Measurements from ENCODE around the gene PLAC1.

DNA sequence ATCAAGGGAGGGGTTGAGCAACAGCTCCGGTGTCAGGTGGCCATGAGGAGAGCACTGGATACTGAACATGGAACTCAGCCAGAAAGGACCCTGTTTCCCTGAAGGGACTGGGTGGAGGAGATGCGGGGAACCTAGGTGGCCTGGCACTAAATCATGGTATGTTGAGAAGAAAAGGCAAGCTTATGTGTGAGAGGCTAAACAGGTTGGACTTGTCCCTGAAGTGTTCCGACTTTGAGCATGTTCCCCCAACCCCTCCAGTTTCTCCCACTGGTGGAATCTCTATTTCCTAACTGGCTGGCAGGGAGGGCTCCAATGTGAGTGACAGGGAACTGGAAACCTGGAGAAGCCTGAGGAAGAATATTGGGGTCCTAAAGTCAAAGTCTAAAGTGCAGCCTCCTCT, 69.5 kb downstream of the PLAC1 start:
- no peak for TF ChIP-seq EZH2phosphoT487 (IDR thresholded peaks at IDR 0.05; ENCODE audit: borderline replicate concordance, low read length)
- TF ChIP-seq, protein P1, sequence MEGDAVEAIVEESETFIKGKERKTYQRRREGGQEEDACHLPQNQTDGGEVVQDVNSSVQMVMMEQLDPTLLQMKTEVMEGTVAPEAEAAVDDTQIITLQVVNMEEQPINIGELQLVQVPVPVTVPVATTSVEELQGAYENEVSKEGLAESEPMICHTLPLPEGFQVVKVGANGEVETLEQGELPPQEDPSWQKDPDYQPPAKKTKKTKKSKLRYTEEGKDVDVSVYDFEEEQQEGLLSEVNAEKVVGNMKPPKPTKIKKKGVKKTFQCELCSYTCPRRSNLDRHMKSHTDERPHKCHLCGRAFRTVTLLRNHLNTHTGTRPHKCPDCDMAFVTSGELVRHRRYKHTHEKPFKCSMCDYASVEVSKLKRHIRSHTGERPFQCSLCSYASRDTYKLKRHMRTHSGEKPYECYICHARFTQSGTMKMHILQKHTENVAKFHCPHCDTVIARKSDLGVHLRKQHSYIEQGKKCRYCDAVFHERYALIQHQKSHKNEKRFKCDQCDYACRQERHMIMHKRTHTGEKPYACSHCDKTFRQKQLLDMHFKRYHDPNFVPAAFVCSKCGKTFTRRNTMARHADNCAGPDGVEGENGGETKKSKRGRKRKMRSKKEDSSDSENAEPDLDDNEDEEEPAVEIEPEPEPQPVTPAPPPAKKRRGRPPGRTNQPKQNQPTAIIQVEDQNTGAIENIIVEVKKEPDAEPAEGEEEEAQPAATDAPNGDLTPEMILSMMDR (IDR thresholded peaks at IDR 0.05; ENCODE audit: low read depth, low read length, poor library complexity, severe bottlenecking), result no peak
